Mucosa of descending colon (tissue), 3 donors: ENCODE data around the gene CHMP6. TPM values are rescaled to one million over a fixed set of nuclear protein-coding genes. Genes with fewer than 3 reads are reported as not detected.

Source experiments
- ATAC-seq: fragments of 200-7000 bp; cut with Tn5 transposase; one replicate; pipeline ENCODE4 v1.9.1; 2020; ENCODE audit warnings: mild to moderate bottlenecking, moderate library complexity
- DNase-seq, 3 donors: peaks; one replicate each; pipeline ENCODE4 v3.0.0-alpha.2; 2020
- H3K36me3 ChIP-seq: fragments of 200-600 bp; one replicate; pipeline ENCODE4 v1.8.0; 2021; ENCODE audit warnings: low read depth, mild to moderate bottlenecking
- H3K4me1 ChIP-seq: fragments of 200-600 bp; one replicate; pipeline ENCODE4 v1.8.0; 2021; ENCODE audit warnings: low read depth, mild to moderate bottlenecking
- H3K4me3 ChIP-seq: fragments of 200-600 bp; one replicate; pipeline ENCODE4 v1.8.0; 2021; ENCODE audit warnings: mild to moderate bottlenecking
- H3K9me3 ChIP-seq: fragments of 200-600 bp; one replicate; pipeline ENCODE4 v1.8.0; 2021; ENCODE audit warnings: mild to moderate bottlenecking
- CTCF ChIP-seq: fragments of 200-600 bp; IDR thresholded peaks from one replicate; pipeline ENCODE4 v1.8.0; 2022; ENCODE audit warnings: antibody characterized with exemption, mild to moderate bottlenecking
- intact Hi-C, 2 donors: fragments of 100-400 bp; cut with DNase I in 1 of 2; cut with micrococcal nuclease in 1 of 2; formaldehyde crosslinking; loops; one replicate each; pipeline versions ENCODE4 v1.11.0 to v1.11.1; 2022; cut with DNase I, micrococcal nuclease
- total RNA-seq, 3 donors: library from RNA; stranded (reverse); fragmentation: NEBNext Ultra II Directional in 2 of 3; extraction: Animal tissue kit (Norgen Biotek cat#: 25700) in 2 of 3; gene quantifications; one replicate each; pipeline versions ENCODE4 v1.2.1 to v1.2.4, GENCODE V29; 2021 to 2023
- donor health status: DM: no; HTN: no; CAD: no; lungs with moderate emphysema.
- donor health status: DM: no; HTN: no; CAD: no.
- donor health status: DM: no; HTN: yes; CAD: no.

The CHMP6 gene
- total RNA-seq, 3 donors from 2014 or later, result 35.1 to 43.9 (median 35.4) TPM

GRCh38 chr17:81043319-81043724, 51.7 kb downstream of the CHMP6 start:
- DNase-seq (no peak), ATAC-seq (no peak)
- intact Hi-C loops, result no loop called here
- Histone ChIP-seq H3K4me3 (no peak overlapping the region), H3K9me3 (no peaks in the 10 kb centered on the region), H3K4me1 (peaks cover 27% of the 10 kb centered on the region), H3K36me3 (no peaks in the 10 kb centered on the region)
- no peak for TF ChIP-seq CTCF

GRCh38 chr17:81043725-81044427, 52.2 kb downstream of the CHMP6 start:
- intact Hi-C loops, result no loop called here
- H3K36me3 ChIP-seq, result no peaks in the 10 kb centered on the region
- peaks cover 27% of the 10 kb centered on the region for H3K4me1 ChIP-seq
- H3K4me3 ChIP-seq, result no peak overlapping the region
- no peak for ATAC-seq
- no peaks in the 10 kb centered on the region for H3K9me3 ChIP-seq
- no peak for TF ChIP-seq CTCF
- no peak for DNase-seq

GRCh38 chr17:81044428-81044763, 52.8 kb downstream of the CHMP6 start:
- intact Hi-C loops, result no loop called here
- ATAC-seq (no peak), DNase-seq (no peak)
- Histone ChIP-seq H3K9me3 (no peaks in the 10 kb centered on the region), H3K4me1 (peaks cover 27% of the 10 kb centered on the region), H3K36me3 (no peaks in the 10 kb centered on the region), H3K4me3 (no peak overlapping the region)
- TF ChIP-seq CTCF, result no peak

- TF ChIP-seq CTCF, result no peak
- intact Hi-C loops, result no loop called here
- no peaks in the 10 kb centered on the region for H3K36me3 ChIP-seq
- DNase-seq (peak; percentile 85), ATAC-seq (peak; percentile 74)
- no peaks in the 10 kb centered on the region for H3K9me3 ChIP-seq
- peaks cover 27% of the 10 kb centered on the region for H3K4me1 ChIP-seq
- H3K4me3 ChIP-seq, result no peak overlapping the region
These were observed 53.3 kb downstream of the CHMP6 start for GRCh38 chr17:81044764-81045589.

- Histone ChIP-seq H3K4me1 (peaks cover 23% of the 10 kb centered on the region), H3K36me3 (no peaks in the 10 kb centered on the region), H3K9me3 (no peaks in the 10 kb centered on the region), H3K4me3 (no peak overlapping the region)
- ATAC-seq (no peak), DNase-seq (peak in 1 of 3 donors; percentile 42)
- TF ChIP-seq CTCF, result no peak
- intact Hi-C loops, result no loop called here
These were observed 54.0 kb downstream of the CHMP6 start for GRCh38 chr17:81045590-81046095.
